Gastrocnemius medialis (tissue), 4 donors: ENCODE results near the gene CEBPB. TPM values are rescaled to one million over a fixed set of nuclear protein-coding genes. Genes with fewer than 3 reads are reported as not detected.

ENCODE experiments used
- ATAC-seq, 2 donors: fragments of 150-250 bp; one replicate each; pipeline ENCODE4 v1.9.1; 2016
- DNase-seq, 2 donors: peaks; one replicate each; pipeline ENCODE4 v3.0.0-alpha.2; 2019
- H3K27ac ChIP-seq, 4 donors: fragments of 200-600 bp; sonication (generic); 1 replicate in 1 of 4; 2 replicates in 3 of 4; pipeline ENCODE4 v1.5.1; 2016 to 2018; ENCODE audit warnings: mild to moderate bottlenecking in 2 of 4, moderate library complexity in 1 of 4
- H3K27me3 ChIP-seq, 3 donors: fragments of 200-600 bp; sonication (generic) in 2 of 3; 1 replicate in 1 of 3; 2 replicates in 2 of 3; pipeline versions ENCODE4 v1.5.1 to v1.6.0; 2016 to 2019; ENCODE audit warnings: mild to moderate bottlenecking in 1 of 3, moderate library complexity in 1 of 3
- H3K36me3 ChIP-seq, 2 donors: fragments of 200-600 bp; sonication (generic) in 1 of 2; one replicate each; pipeline ENCODE4 v1.5.1; 2017 to 2018
- H3K4me1 ChIP-seq, 2 donors: fragments of 200-600 bp; sonication (generic) in 1 of 2; one replicate each; pipeline ENCODE4 v1.5.1; 2016 to 2017; ENCODE audit warnings: mild to moderate bottlenecking in 2 of 2
- H3K4me3 ChIP-seq, 4 donors: fragments of 200-600 bp; sonication (generic) in 3 of 4; 1 replicate in 1 of 4; 2 replicates in 3 of 4; pipeline ENCODE4 v1.5.1; 2016 to 2019; ENCODE audit warnings: mild to moderate bottlenecking in 2 of 4
- H3K9me3 ChIP-seq, 3 donors: fragments of 200-600 bp; sonication (generic) in 2 of 3; 1 replicate in 1 of 3; 2 replicates in 2 of 3; pipeline ENCODE4 v1.5.1; 2016 to 2019
- CTCF ChIP-seq, 5 experiments: fragments of 450-650 bp in 3 of 5; fragments of 200-600 bp in 2 of 5; sonication (generic) in 2 of 5; IDR thresholded peaks in 4 of 5; conservative IDR thresholded peaks in 1 of 5; 1 replicate in 4 of 5; 2 replicates in 1 of 5; pipeline ENCODE4 v1.5.1; 2016 to 2019; ENCODE audit warnings: antibody characterized with exemption in 5 of 5, mild to moderate bottlenecking in 3 of 5, moderate library complexity in 3 of 5
- POLR2A ChIP-seq, 2 donors: fragments of 450-650 bp; IDR thresholded peaks; one replicate each; pipeline ENCODE4 v1.6.1; 2017; ENCODE audit warnings: antibody characterized with exemption in 2 of 2, mild to moderate bottlenecking in 2 of 2, moderate library complexity in 2 of 2
- in situ Hi-C, 4 donors: fragments of 200-750 bp; cut with MboI; loops; one replicate each; pipeline versions ENCODE4 v1.15.0 to v1.8.0; 2017; ENCODE audit warnings: low sequenced_read_pairs in 4 of 4
- intact Hi-C: fragments of 100-400 bp; cut with DNase I; formaldehyde crosslinking; loops from one replicate; pipeline ENCODE4 v1.15.1; 2023; ENCODE audit warnings: low total_unique reads
- total RNA-seq, 4 donors: library from RNA; depleted of rRNA; stranded (reverse); fragments of >200 nt; gene quantifications; one replicate each; pipeline versions ENCODE4 v1.1.0 to v1.2.3, GENCODE V29; 2016

CEBPB gene
- total RNA-seq, 4 donors from 2014 or later: 219 to 434 (median 321) TPM

- intact Hi-C loops (no loop called here), in situ Hi-C loops (no loop called here)
- ATAC-seq: no peak
- Histone ChIP-seq H3K27ac (peak overlapping the region in 3 of 4 donors; percentile 18 to 38 (median 20)), H3K4me1 (peaks cover 7 to 14% of the 10 kb centered on the region in 2 donors), H3K27me3 (no peaks in the 10 kb centered on the region), H3K4me3 (no peak overlapping the region), H3K36me3 (no peaks in the 10 kb centered on the region), H3K9me3 (no peaks in the 10 kb centered on the region)
- TF ChIP-seq POLR2A (IDR thresholded peaks at IDR 0.05): no peak
- no peak for TF ChIP-seq CTCF (IDR thresholded peaks at IDR 0.05 in 4 of 5, conservative IDR thresholded peaks at IDR 0.05 in 1 of 5)
- DNase-seq: peak in 1 of 2 donors; percentile 44
These were observed 31.1 kb downstream of the CEBPB start for GRCh38 chr20:50221501-50222308.

GRCh38 chr20:50222309-50223038, 31.8 kb downstream of the CEBPB start:
- Histone ChIP-seq H3K36me3 (no peaks in the 10 kb centered on the region), H3K27me3 (no peaks in the 10 kb centered on the region), H3K4me3 (no peak overlapping the region), H3K4me1 (peaks cover 7 to 14% of the 10 kb centered on the region in 2 donors), H3K9me3 (no peaks in the 10 kb centered on the region), H3K27ac (peak overlapping the region in 3 of 4 donors; percentile 18 to 38 (median 20))
- intact Hi-C loops (no loop called here), in situ Hi-C loops (no loop called here)
- ATAC-seq: no peak
- DNase-seq: no peak
- TF ChIP-seq POLR2A (IDR thresholded peaks at IDR 0.05): no peak
- TF ChIP-seq CTCF (IDR thresholded peaks at IDR 0.05 in 4 of 5, conservative IDR thresholded peaks at IDR 0.05 in 1 of 5): no peak

- in situ Hi-C loops: no loop called here
- peak overlapping the region in 3 of 4 donors; percentile 60 to 76 (median 74) for H3K27ac ChIP-seq
- DNase-seq: no peak
- peaks cover 7 to 14% of the 10 kb centered on the region in 2 donors for H3K4me1 ChIP-seq
- no peaks in the 10 kb centered on the region for H3K36me3 ChIP-seq
- no peaks in the 10 kb centered on the region for H3K9me3 ChIP-seq
- TF ChIP-seq CTCF (IDR thresholded peaks at IDR 0.05 in 4 of 5, conservative IDR thresholded peaks at IDR 0.05 in 1 of 5) (no peak), POLR2A (IDR thresholded peaks at IDR 0.05) (no peak)
- no peak for ATAC-seq
- intact Hi-C loops: loop anchor here (2.0 kb wide), 1 partner anchor 29 kb away; no protein-coding TSS in a partner anchor
- H3K4me3 ChIP-seq: no peak overlapping the region
- no peaks in the 10 kb centered on the region for H3K27me3 ChIP-seq
These were observed 32.7 kb downstream of the CEBPB start for GRCh38 chr20:50223039-50224005.

DNA sequence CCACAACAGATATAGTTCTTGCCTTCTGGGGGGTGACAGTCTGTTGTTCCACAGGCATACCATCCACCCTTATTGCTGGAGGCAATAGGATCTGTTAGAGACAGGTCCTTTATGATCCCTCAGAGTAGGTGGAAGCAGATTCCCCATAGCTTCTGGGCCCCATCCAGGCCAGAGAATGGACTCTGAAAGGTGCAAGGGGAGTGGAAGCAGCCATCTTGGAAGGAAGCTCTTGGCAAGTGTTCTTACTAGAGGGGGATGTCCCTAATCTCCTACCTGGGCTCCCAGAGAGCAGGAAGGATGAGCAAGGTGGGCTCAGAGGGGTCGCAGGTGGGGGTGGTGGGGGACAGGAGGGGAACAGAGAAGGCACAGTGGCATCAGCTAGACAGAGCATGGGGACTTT, 33.4 kb downstream of the CEBPB start:
- ATAC-seq: no peak
- no peak for TF ChIP-seq CTCF (IDR thresholded peaks at IDR 0.05 in 4 of 5, conservative IDR thresholded peaks at IDR 0.05 in 1 of 5)
- no peak for TF ChIP-seq POLR2A (IDR thresholded peaks at IDR 0.05)
- no peaks in the 10 kb centered on the region for H3K27me3 ChIP-seq
- H3K36me3 ChIP-seq: no peaks in the 10 kb centered on the region
- peaks cover 7 to 14% of the 10 kb centered on the region in 2 donors for H3K4me1 ChIP-seq
- peak overlapping the region; percentile 60 to 81 (median 75) for H3K27ac ChIP-seq
- no peaks in the 10 kb centered on the region for H3K9me3 ChIP-seq
- no peak overlapping the region for H3K4me3 ChIP-seq
- in situ Hi-C loops (no loop called here), intact Hi-C loops (loop anchor here (2.0 kb wide), 1 partner anchor 29 kb away; no protein-coding TSS in a partner anchor)
- DNase-seq: no peak
